Keratinocyte (primary cell): ENCODE data around the gene MKLN1.

Experiments
- CTCF ChIP-seq, 3 experiments: IDR thresholded peaks in 1 of 3; conservative IDR thresholded peaks in 1 of 3; optimal IDR thresholded peaks in 1 of 3; 2 replicates in 2 of 3; 3 replicates in 1 of 3; pipeline versions ENCODE3 to v1.5.1; 2011; ENCODE audit warnings: low read length in 3 of 3, mild to moderate bottlenecking in 3 of 3, moderate library complexity in 2 of 3, control low read depth in 1 of 3, inconsistent platforms in 1 of 3; ENCODE audit not compliant: insufficient read depth in 2 of 3; ENCODE audit errors: extremely low read depth in 1 of 3
- EZH2 ChIP-seq: IDR thresholded peaks from one replicate; pipeline ENCODE4 v1.6.1; 2012; ENCODE audit warnings: inconsistent platforms, mild to moderate bottlenecking, low read length, moderate library complexity

- TF ChIP-seq CTCF (optimal IDR thresholded peaks at IDR 0.05 in 1 of 3, IDR thresholded peaks at IDR 0.05 in 1 of 3, conservative IDR thresholded peaks at IDR 0.05 in 1 of 3; ENCODE audit: extremely low read depth in 1 of 3, insufficient read depth in 2 of 3, low read length in 3 of 3) = peak; percentile 89 to 92 (median 90)
- TF ChIP-seq EZH2 = peak; percentile 25
Observed at GRCh38 chr7:131507592-131508331, 180.1 kb downstream of the MKLN1 start.
